SK-N-SH treated with all-trans-retinoic acid at 6 μM for 48 hours (cell line): ENCODE data around the gene CNN1.

Source experiments
- ATAC-seq: fragments of 200-7000 bp; cut with Tn5 transposase; 3 replicates; pipeline ENCODE4 v1.9.1; 2020; ENCODE audit warnings: mild to moderate bottlenecking, moderate library complexity
- ARNTL ChIP-seq: fragments of 450-650 bp; formaldehyde crosslinking; IDR thresholded peaks from 2 replicates; pipeline ENCODE4 v1.5.0; 2020; ENCODE audit warnings: low read depth, mild to moderate bottlenecking, moderate library complexity, borderline replicate concordance
- BACH2 ChIP-seq: fragments of 250-450 bp; sonication (Bioruptor Pico); IDR thresholded peaks from 2 replicates; pipeline ENCODE4 v1.9.0; 2021; ENCODE audit warnings: mild to moderate bottlenecking, borderline replicate concordance
- CSDC2 ChIP-seq: fragments of 250-450 bp; sonication (Bioruptor Pico); IDR thresholded peaks from 2 replicates; pipeline ENCODE4 v1.5.0; 2020; ENCODE audit warnings: mild to moderate bottlenecking, moderate library complexity
- ESRRG ChIP-seq: fragments of 250-450 bp; sonication (Bioruptor Pico); IDR thresholded peaks from 2 replicates; pipeline ENCODE4 v1.6.1; 2021; ENCODE audit warnings: mild to moderate bottlenecking
- GLIS3 ChIP-seq: fragments of 250-450 bp; sonication (Bioruptor Pico); IDR thresholded peaks from 2 replicates; pipeline ENCODE4 v1.5.0; 2020; ENCODE audit warnings: mild to moderate bottlenecking, moderate library complexity
- ISL1 ChIP-seq: fragments of 250-450 bp; sonication (Bioruptor Pico); IDR thresholded peaks from 2 replicates; pipeline ENCODE4 v2.1.2; 2022; ENCODE audit warnings: mild to moderate bottlenecking, moderate library complexity
- OSR1 ChIP-seq: fragments of 250-450 bp; sonication (Bioruptor Pico); IDR thresholded peaks from 2 replicates; pipeline ENCODE4 v1.8.0; 2022; ENCODE audit warnings: moderate library complexity, mild to moderate bottlenecking, inconsistent platforms
- PPARA ChIP-seq: fragments of 250-450 bp; sonication (Bioruptor Pico); IDR thresholded peaks from 2 replicates; pipeline ENCODE4 v1.5.0; 2020; ENCODE audit warnings: mild to moderate bottlenecking, borderline replicate concordance
- RARB ChIP-seq: fragments of 250-450 bp; sonication (Bioruptor Pico); IDR thresholded peaks from 2 replicates; pipeline ENCODE4 v1.8.0; 2021; ENCODE audit warnings: mild to moderate bottlenecking, moderate library complexity
- SNAI2 ChIP-seq: fragments of 250-450 bp; sonication (Bioruptor Pico); IDR thresholded peaks from 2 replicates; pipeline ENCODE4 v1.5.0; 2020; ENCODE audit warnings: mild to moderate bottlenecking, moderate library complexity
- TCF4 ChIP-seq: fragments of 250-450 bp; sonication (Bioruptor Pico); IDR thresholded peaks from 2 replicates; pipeline ENCODE4 v1.8.0; 2021; ENCODE audit warnings: mild to moderate bottlenecking, moderate library complexity, borderline replicate concordance
- TOX ChIP-seq: fragments of 250-450 bp; sonication (Bioruptor Pico); IDR thresholded peaks from 2 replicates; pipeline ENCODE4 v1.8.0; 2021; ENCODE audit warnings: mild to moderate bottlenecking, moderate library complexity, borderline replicate concordance
- ZC3H10 ChIP-seq: fragments of 250-450 bp; sonication (Bioruptor Pico); IDR thresholded peaks from 2 replicates; pipeline ENCODE4 v1.5.1; 2021; ENCODE audit warnings: mild to moderate bottlenecking, moderate library complexity
- ZFP3 ChIP-seq: fragments of 250-450 bp; sonication (Bioruptor Pico); IDR thresholded peaks from 2 replicates; pipeline ENCODE4 v1.5.0; 2020; ENCODE audit warnings: mild to moderate bottlenecking, moderate library complexity
- ZFP30 ChIP-seq: fragments of 450-650 bp; formaldehyde crosslinking; IDR thresholded peaks from 2 replicates; pipeline ENCODE4 v1.5.0; 2022; ENCODE audit warnings: mild to moderate bottlenecking, moderate library complexity
- ZNF565 ChIP-seq: fragments of 450-650 bp; formaldehyde crosslinking; conservative IDR thresholded peaks from 2 replicates; pipeline ENCODE4 v1.5.0; 2020; ENCODE audit warnings: low read depth, mild to moderate bottlenecking, moderate library complexity
- ZNF70 ChIP-seq: fragments of 450-650 bp; formaldehyde crosslinking; IDR thresholded peaks from 2 replicates; pipeline ENCODE4 v1.5.0; 2020; ENCODE audit warnings: mild to moderate bottlenecking, moderate library complexity
- ZNF8 ChIP-seq: fragments of 450-650 bp; formaldehyde crosslinking; IDR thresholded peaks from 2 replicates; pipeline ENCODE4 v1.5.0; 2020; ENCODE audit warnings: mild to moderate bottlenecking, moderate library complexity
- TF ChIP-seq, protein P1 (sequence below): fragments of 250-450 bp; sonication (Bioruptor Pico); IDR thresholded peaks from 2 replicates; pipeline ENCODE4 v1.5.1; 2021; ENCODE audit warnings: mild to moderate bottlenecking, moderate library complexity
- TF ChIP-seq, protein P2 (sequence below): fragments of 250-450 bp; sonication (Bioruptor Pico); IDR thresholded peaks from 2 replicates; pipeline ENCODE4 v1.8.0; 2020; ENCODE audit warnings: mild to moderate bottlenecking, moderate library complexity, borderline replicate concordance
- TF ChIP-seq, protein P3 (sequence below): fragments of 250-450 bp; sonication (Bioruptor Pico); IDR thresholded peaks from 2 replicates; pipeline ENCODE4 v1.5.1; 2020; ENCODE audit warnings: low read depth, mild to moderate bottlenecking, moderate library complexity
- TF ChIP-seq, protein P4 (sequence below): fragments of 250-450 bp; sonication (Bioruptor Pico); IDR thresholded peaks from 2 replicates; pipeline ENCODE4 v1.8.0; 2021; ENCODE audit warnings: low read depth, mild to moderate bottlenecking, moderate library complexity, borderline replicate concordance

The CNN1 gene

DNA sequence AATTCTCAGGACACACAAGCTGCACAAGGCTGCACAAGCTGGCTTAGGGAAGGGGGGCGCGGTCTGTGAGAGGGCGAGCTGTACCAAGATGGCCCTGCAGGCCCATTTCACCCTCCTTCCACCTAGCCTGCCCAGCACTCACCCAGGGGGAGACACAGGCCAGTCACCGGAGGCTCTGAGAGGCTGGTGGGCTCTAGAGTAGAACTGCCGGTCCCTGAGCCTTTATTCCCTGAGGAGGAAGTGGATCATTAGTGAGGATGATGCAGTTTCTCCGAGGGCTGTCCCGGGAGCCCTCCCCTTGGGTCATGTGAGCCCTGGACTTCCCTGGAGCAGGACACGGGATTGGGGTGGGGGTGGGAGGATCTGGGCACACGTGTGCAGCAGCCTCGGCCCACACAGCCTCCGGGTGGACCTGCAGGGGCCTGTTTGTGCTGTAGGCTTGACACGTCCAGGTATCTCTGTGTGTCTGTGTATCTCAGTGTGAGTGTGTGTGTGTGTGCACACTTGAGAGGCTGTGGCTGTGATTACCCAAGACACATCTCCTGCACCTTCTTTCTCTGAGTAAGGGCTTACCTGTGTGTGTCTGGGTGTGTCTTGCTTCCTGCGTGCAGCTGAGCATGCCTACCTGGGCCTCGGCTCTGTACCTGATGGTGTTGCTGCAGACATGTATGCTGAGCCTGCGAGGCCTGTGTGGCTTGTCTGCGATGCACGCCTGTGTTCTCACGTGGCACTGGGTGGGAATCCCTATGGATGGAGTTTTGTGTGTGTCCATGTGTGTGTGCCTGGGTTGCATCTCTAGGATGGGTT is 39.0 kb downstream of the CNN1 start, which contains the start of gene ACP5:
ACP5 (minus strand) TSS at position 195 of the 807 bp plus-strand sequence. CDS start 328 bp downstream, outside the sequence.
- no peak for TF ChIP-seq CSDC2 (CRISPR knock-in tag)
- TF ChIP-seq, protein P1, sequence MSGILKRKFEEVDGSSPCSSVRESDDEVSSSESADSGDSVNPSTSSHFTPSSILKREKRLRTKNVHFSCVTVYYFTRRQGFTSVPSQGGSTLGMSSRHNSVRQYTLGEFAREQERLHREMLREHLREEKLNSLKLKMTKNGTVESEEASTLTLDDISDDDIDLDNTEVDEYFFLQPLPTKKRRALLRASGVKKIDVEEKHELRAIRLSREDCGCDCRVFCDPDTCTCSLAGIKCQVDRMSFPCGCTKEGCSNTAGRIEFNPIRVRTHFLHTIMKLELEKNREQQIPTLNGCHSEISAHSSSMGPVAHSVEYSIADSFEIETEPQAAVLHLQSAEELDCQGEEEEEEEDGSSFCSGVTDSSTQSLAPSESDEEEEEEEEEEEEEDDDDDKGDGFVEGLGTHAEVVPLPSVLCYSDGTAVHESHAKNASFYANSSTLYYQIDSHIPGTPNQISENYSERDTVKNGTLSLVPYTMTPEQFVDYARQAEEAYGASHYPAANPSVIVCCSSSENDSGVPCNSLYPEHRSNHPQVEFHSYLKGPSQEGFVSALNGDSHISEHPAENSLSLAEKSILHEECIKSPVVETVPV (CRISPR knock-in tag): no peak
- no peak for TF ChIP-seq TOX
- no peak for TF ChIP-seq SNAI2 (CRISPR knock-in tag)
- TF ChIP-seq, protein P2, sequence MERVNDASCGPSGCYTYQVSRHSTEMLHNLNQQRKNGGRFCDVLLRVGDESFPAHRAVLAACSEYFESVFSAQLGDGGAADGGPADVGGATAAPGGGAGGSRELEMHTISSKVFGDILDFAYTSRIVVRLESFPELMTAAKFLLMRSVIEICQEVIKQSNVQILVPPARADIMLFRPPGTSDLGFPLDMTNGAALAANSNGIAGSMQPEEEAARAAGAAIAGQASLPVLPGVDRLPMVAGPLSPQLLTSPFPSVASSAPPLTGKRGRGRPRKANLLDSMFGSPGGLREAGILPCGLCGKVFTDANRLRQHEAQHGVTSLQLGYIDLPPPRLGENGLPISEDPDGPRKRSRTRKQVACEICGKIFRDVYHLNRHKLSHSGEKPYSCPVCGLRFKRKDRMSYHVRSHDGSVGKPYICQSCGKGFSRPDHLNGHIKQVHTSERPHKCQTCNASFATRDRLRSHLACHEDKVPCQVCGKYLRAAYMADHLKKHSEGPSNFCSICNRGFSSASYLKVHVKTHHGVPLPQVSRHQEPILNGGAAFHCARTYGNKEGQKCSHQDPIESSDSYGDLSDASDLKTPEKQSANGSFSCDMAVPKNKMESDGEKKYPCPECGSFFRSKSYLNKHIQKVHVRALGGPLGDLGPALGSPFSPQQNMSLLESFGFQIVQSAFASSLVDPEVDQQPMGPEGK: no peak
- TF ChIP-seq ZNF8: no peak
- TF ChIP-seq ESRRG: no peak
- TF ChIP-seq ZFP3: no peak
- TF ChIP-seq, protein P3, sequence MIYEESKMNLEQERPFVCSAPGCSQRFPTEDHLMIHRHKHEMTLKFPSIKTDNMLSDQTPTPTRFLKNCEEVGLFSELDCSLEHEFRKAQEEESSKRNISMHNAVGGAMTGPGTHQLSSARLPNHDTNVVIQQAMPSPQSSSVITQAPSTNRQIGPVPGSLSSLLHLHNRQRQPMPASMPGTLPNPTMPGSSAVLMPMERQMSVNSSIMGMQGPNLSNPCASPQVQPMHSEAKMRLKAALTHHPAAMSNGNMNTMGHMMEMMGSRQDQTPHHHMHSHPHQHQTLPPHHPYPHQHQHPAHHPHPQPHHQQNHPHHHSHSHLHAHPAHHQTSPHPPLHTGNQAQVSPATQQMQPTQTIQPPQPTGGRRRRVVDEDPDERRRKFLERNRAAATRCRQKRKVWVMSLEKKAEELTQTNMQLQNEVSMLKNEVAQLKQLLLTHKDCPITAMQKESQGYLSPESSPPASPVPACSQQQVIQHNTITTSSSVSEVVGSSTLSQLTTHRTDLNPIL (CRISPR knock-in tag): no peak
- ATAC-seq: no peak

DNA sequence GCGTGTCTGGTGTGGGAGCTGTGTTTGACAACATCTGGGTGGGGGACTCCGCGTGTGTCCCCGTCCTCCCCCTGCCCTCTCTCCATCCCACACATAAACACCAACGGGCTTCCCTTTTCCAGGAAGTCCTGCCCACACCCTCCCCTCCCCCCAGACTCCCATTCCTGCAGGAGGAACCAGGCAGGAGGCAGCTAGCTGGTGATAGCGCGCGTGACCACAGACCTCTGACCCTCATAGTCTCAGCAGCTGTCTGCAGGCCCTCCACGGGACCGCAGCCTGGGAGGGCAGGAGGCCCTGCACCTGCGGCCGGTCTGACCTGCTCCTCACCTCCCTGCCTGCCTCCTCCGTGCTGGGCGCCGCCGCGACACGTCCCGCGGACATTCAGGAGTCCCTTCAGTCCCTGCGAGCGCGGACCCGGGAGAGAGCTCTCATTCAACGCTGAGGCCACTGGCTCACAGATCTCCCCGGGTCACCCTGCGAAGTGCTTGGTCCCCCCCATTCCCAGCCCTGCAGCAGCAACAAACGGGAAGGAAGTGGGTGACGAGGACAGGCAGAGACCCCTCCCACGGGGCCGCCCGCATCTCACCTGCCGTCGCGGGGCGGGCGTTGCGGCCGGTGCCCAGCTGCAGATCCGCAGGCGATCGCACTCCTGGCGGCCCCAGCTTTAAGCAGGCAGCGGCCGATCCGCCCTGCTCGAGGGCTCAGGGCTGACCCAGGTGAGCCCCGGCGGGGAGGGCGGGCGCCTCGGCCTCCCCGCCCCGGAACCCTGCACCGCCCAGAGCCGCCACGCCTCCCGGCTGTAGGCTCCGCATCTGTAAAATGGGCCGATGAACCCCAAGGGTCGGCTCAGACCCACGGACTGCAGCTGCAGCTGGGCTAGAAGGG is 39.8 kb downstream of the CNN1 start:
- ATAC-seq: no peak
- TF ChIP-seq ISL1: no peak

DNA sequence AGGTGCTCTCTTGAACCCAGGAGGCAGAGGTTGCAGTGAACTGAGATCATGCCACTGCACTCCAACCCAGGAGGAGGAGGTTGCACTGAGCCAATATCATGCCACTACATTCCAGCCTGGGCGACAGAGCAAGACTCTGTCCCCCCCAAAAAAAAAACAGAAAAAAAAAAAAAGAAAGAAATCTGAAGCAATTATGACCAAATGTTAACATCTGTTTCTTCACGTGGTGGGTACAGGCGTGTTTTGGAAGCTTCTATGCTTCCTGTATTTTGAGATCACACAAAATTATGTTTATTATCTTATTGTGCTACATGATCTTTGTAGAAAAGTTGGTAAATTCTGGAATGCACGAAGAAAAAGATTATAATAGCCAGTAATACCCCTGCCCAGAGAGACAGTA is 41.5 kb downstream of the CNN1 start:
- no peak for ATAC-seq

DNA sequence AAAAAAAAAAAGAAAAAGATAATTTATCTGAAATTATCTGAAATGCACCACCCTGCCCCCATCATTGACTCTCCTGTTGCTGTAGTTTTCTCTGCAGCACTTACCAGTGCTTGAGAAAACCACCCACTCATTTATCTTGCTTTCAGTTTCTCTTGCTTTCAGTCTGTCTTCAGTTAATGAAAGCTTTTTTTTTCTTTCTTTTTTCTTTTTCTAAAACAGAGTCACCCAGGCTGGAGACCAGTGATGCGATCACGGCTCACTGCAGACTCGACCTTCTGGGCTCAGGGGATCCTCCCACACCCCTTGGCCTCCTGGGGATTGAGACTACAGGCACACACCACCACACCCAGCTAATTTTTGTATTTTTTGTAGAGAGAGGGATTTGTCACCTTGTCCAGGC is 43.1 kb downstream of the CNN1 start:
- ATAC-seq: no peak
- no peak for TF ChIP-seq TOX
- no peak for TF ChIP-seq ZC3H10 (CRISPR knock-in tag)
- TF ChIP-seq CSDC2 (CRISPR knock-in tag): no peak
- TF ChIP-seq ISL1: no peak
- no peak for TF ChIP-seq ZNF565 (CRISPR knock-in tag)
- no peak for TF ChIP-seq ESRRG
- TF ChIP-seq SNAI2 (CRISPR knock-in tag): no peak
- TF ChIP-seq ZNF70 (CRISPR knock-in tag): no peak
- TF ChIP-seq ARNTL (CRISPR knock-in tag): no peak
- no peak for TF ChIP-seq BACH2
- TF ChIP-seq, protein P3 (CRISPR knock-in tag): no peak
- TF ChIP-seq PPARA (CRISPR knock-in tag): no peak
- TF ChIP-seq ZNF8: no peak
- TF ChIP-seq OSR1: no peak
- TF ChIP-seq, protein P4, sequence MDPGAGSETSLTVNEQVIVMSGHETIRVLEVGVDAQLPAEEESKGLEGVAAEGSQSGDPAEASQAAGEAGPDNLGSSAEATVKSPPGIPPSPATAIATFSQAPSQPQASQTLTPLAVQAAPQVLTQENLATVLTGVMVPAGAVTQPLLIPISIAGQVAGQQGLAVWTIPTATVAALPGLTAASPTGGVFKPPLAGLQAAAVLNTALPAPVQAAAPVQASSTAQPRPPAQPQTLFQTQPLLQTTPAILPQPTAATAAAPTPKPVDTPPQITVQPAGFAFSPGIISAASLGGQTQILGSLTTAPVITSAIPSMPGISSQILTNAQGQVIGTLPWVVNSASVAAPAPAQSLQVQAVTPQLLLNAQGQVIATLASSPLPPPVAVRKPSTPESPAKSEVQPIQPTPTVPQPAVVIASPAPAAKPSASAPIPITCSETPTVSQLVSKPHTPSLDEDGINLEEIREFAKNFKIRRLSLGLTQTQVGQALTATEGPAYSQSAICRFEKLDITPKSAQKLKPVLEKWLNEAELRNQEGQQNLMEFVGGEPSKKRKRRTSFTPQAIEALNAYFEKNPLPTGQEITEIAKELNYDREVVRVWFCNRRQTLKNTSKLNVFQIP (CRISPR knock-in tag): no peak

More for the DNA sequence above, 41.5 kb downstream of the CNN1 start:
- TF ChIP-seq ZFP30 (CRISPR knock-in tag) (no peak), ZNF70 (CRISPR knock-in tag) (no peak), PPARA (CRISPR knock-in tag) (no peak), GLIS3 (CRISPR knock-in tag) (no peak), RARB (CRISPR knock-in tag) (no peak), ZFP3 (no peak), ZNF8 (no peak), ZC3H10 (CRISPR knock-in tag) (no peak), TCF4 (CRISPR knock-in tag) (no peak)
- TF ChIP-seq, protein P4 (CRISPR knock-in tag): no peak
- TF ChIP-seq, protein P2: no peak
